Activated CD4-positive, alpha-beta T cell treated with anti-CD3 and anti-CD28 coated beads, Interleukin-2, amount 50 U/mL, for 4 hours (primary cell): Measurements from ENCODE around the gene PRAMEF4.
"Not testable (repeated sequence)": the region's sequence is repeated elsewhere in the genome, so short reads cannot be mapped to it uniquely, and the experiment has no call there.

Experiments
- DNase-seq, 2 experiments: peaks; one replicate each; pipeline ENCODE4 v3.0.0-alpha.2; 2020

Gene PRAMEF4

GRCh38 chr1:12886101-12886500, at the start of gene PRAMEF4:
Gene PRAMEF4, minus strand, starts transcription at chr1:12886201. Its CDS starts 2,807 bp downstream, at chr1:12883394.
- not testable (repeated sequence) for DNase-seq

- DNase-seq, result not testable (repeated sequence)
Observed at GRCh38 chr1:12924368-12924767, 38.4 kb upstream of the PRAMEF4 start.

DNA sequence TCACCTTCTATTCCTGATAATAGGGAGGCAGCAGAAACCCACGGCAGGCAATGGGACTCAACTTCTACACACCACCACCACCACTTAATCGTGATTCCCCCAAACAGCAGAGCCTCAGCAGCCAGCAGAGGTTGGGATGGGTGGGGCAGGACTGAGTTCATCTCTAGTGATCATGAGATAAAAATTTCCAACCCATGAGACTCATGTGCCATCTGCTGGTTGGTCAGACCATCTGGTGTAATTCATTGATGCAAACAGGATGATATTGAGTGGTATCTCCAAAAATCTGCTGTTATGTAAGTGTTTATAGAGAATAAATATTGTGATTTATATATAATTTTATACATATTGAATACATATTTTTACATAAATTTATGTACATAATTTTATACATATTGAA, 35.7 kb upstream of the PRAMEF4 start:
- DNase-seq, result not testable (repeated sequence)

DNA sequence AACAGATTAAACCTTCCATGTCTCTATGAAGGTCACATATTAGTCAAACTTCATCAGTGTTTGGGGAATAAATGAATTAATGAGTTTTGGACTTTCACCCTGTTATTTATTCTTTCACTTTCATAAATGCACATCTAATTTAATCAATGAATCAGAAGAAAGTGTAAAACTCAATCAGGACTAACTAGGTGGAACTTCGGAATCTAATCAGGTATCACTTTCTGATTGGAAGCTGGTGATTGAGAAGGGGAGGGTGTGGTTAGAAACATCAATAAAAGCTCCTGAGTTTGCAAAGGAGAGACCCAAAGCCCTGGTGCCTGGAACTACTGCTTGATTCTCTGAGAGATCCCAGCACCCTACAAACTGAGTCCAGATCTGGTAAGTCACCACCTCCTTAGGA, 30.3 kb upstream of the PRAMEF4 start, which contains the start of gene PRAMEF7:
PRAMEF7 (plus strand) TSS at position 301 of the 400 bp plus-strand sequence. CDS start 1,083 bp downstream, outside the sequence.
- DNase-seq, result not testable (repeated sequence)

DNA sequence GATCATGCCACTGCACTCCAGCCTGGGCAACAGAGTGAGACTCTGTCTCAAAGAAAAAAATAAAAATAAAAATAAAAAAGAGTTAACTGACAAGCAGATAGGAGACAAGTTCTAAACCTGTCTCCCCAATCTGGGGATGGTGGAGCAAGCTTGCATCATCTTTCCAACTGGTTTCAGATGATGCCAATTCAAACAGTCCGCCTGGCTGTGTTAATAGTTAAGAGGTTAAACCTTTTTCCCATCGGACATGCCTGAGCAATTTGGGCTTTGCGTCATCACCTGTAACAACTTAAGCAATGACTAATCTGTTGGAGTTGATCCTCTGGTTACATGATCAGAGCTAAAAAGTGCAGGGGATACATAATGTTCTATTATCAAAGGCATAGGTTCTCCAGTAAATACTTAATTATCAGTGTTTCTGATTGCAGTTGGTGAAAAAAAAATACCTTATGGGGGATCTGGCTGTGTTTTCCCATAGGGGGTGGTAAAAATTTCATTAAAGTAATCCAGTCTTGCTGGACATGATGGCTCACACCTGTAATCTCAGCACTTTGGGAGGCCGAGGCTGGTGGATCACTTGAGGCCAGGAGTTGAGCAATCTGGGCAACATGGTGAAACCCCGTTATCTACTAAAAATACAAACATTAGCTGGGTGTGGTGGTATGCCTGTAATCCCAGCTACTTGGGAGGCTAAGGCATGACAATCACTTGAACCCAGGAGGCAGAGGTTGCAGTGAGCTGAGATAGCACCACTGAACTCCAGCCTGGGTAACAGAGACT, 18.0 kb upstream of the PRAMEF4 start:
- DNase-seq, result not testable (repeated sequence)

- not testable (repeated sequence) for DNase-seq
Observed at GRCh38 chr1:12899186-12899585, 13.2 kb upstream of the PRAMEF4 start.

GRCh38 chr1:12898170-12898569, 12.2 kb upstream of the PRAMEF4 start, which contains the start of gene PRAMEF10:
Gene PRAMEF10, minus strand, starts transcription at chr1:12898270. Its CDS starts 2,423 bp downstream, at chr1:12895847.
- DNase-seq, result not testable (repeated sequence)

GRCh38 chr1:12878453-12878852, 7.5 kb downstream of the PRAMEF4 start:
- not testable (repeated sequence) for DNase-seq

DNA sequence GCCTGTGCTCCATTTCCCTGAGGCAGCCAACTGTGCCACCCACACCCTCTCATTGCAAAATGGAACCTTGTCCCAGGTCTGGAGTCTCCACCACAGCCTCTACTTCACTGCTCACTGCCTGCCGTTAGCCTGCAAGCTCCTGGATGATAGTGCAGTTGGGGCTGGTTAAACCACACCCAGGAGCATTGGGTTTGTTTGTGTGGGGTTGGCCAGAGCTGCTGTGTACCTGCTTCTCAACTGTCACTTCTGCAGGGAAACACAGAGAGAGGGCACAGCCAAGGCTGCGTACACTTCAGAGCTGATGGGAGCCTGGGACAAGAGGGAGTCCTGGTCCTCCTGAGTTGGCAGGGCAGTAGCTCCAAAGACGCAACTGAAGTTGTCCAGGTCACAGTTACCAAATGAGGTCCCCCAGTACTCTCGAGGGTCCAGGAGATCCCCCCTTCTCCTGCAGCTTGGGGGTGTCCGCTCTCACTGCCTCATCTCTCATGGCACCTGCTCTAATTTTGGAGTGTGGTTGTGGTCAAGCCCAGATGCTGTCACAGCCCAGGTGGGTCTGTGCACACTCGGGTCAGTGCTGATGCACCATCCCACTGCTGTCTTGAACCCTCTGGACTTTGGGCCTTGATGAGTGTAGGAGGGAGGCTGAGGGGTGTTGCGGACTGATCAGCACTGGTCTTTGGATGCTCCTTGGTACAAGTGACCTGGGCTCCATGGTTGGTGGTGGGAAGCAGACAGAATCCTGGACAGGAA, 22.7 kb downstream of the PRAMEF4 start:
- DNase-seq, result not testable (repeated sequence)

GRCh38 chr1:12856786-12857185, 29.2 kb downstream of the PRAMEF4 start, which contains the start of gene PRAMEF2:
Gene PRAMEF2, plus strand, starts transcription at chr1:12857086. Its CDS starts 1,924 bp downstream, at chr1:12859010.
- not testable (repeated sequence) for DNase-seq

DNA sequence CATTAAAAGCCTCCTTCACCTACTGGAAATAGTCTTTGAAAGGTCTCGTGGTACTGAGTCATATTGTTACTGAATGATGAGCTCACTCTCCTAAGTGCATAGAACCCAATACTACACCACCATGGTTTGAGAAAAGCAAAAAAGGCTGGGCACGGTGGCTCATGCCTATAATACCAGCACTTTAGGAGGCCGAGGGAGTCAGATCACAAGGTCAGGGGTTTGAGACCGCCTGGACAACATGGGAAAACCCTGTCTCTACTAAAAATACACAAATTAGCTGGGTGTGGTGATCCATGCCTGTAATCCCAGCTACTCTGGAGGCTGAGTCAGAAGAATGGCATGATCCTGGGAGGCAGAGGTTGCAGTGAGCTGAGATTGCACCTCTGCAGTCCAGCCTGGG, 34.2 kb downstream of the PRAMEF4 start:
- no peak for DNase-seq

GRCh38 chr1:12848620-12849019, 37.4 kb downstream of the PRAMEF4 start, which contains the start of gene HNRNPCL1:
Gene HNRNPCL1, minus strand, starts transcription at chr1:12848720. Its CDS starts 431 bp downstream, at chr1:12848289.
- DNase-seq, result not testable (repeated sequence)

- DNase-seq, result not testable (repeated sequence)
Observed at GRCh38 chr1:12833251-12833650, 52.8 kb downstream of the PRAMEF4 start.

- DNase-seq, result not testable (repeated sequence)
Observed at GRCh38 chr1:12831310-12831709, 54.7 kb downstream of the PRAMEF4 start, which contains the start of gene PRAMEF11. Gene PRAMEF11, minus strand, starts transcription at chr1:12831410. Its CDS starts 2,621 bp downstream, at chr1:12828789.
